PC-9 (cell line): ENCODE results near the gene FRZB.

Experiments used
- EZH2 ChIP-seq: fragments of 200-600 bp; sonication (generic); IDR thresholded peaks from 2 replicates; pipeline ENCODE4 v1.8.0; 2017; ENCODE audit warnings: antibody characterized with exemption, low read depth
- TF ChIP-seq, protein P1 (sequence below): fragments of 200-600 bp; sonication (generic); conservative IDR thresholded peaks from 2 replicates; pipeline ENCODE4 v1.6.1; 2017; ENCODE audit warnings: mixed run types, antibody characterized with exemption, mild to moderate bottlenecking, moderate library complexity

GRCh38 chr2:182798736-182799135, 67.7 kb downstream of the FRZB start:
- TF ChIP-seq, protein P1, sequence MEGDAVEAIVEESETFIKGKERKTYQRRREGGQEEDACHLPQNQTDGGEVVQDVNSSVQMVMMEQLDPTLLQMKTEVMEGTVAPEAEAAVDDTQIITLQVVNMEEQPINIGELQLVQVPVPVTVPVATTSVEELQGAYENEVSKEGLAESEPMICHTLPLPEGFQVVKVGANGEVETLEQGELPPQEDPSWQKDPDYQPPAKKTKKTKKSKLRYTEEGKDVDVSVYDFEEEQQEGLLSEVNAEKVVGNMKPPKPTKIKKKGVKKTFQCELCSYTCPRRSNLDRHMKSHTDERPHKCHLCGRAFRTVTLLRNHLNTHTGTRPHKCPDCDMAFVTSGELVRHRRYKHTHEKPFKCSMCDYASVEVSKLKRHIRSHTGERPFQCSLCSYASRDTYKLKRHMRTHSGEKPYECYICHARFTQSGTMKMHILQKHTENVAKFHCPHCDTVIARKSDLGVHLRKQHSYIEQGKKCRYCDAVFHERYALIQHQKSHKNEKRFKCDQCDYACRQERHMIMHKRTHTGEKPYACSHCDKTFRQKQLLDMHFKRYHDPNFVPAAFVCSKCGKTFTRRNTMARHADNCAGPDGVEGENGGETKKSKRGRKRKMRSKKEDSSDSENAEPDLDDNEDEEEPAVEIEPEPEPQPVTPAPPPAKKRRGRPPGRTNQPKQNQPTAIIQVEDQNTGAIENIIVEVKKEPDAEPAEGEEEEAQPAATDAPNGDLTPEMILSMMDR = no peak
- TF ChIP-seq EZH2 = no peak
